Measurements from ENCODE around the gene CDK9. TPM values are rescaled to one million over a fixed set of nuclear protein-coding genes. Genes with fewer than 3 reads are reported as not detected.

Gene CDK9
- polyA plus RNA-seq, 4 donors = 63.5 to 84.3 (median 72.4) TPM

GRCh38 chr9:127801955-127802575 is 16.2 kb downstream of the CDK9 start:
- no peak for DNase-seq (ENCODE audit: low read depth in 4 of 4, low spot score in 2 of 4)

GRCh38 chr9:127802576-127803443 is 17.0 kb downstream of the CDK9 start, which contains the start of gene FPGS:
TSS of gene FPGS (plus strand) at chr9:127802882. CDS start at chr9:127802925, 43 bp downstream.
- peak in 2 of 4 donors; percentile 73 to 79 for DNase-seq (ENCODE audit: low read depth in 4 of 4, low spot score in 2 of 4)

GRCh38 chr9:127803507-127804352 is 17.9 kb downstream of the CDK9 start:
- no peak for DNase-seq (ENCODE audit: low read depth in 4 of 4, low spot score in 2 of 4)

DNA sequence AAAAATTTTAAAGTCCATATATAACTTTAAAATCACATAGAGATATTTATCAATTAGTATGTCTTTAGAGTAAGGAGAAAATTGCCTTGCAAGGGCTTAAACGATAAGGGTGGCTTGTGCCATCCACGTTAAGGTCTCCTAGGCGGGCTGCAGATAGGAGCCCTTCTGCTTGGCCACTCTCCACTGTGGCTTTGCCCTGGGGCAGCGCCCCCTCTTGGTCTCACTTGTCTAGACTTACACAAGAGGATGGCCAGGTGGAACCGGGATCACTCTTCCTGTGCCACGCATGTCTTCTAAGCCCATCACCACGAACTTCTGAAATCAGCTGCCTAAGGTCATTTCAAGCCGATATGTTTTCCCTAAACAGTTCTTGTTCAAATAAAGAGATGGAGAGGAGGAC is 19.8 kb downstream of the CDK9 start:
- DNase-seq (ENCODE audit: low read depth in 4 of 4, low spot score in 2 of 4) = no peak

GRCh38 chr9:127806871-127807270 is 21.0 kb downstream of the CDK9 start:
- no peak for DNase-seq (ENCODE audit: low read depth in 4 of 4, low spot score in 2 of 4)

DNA sequence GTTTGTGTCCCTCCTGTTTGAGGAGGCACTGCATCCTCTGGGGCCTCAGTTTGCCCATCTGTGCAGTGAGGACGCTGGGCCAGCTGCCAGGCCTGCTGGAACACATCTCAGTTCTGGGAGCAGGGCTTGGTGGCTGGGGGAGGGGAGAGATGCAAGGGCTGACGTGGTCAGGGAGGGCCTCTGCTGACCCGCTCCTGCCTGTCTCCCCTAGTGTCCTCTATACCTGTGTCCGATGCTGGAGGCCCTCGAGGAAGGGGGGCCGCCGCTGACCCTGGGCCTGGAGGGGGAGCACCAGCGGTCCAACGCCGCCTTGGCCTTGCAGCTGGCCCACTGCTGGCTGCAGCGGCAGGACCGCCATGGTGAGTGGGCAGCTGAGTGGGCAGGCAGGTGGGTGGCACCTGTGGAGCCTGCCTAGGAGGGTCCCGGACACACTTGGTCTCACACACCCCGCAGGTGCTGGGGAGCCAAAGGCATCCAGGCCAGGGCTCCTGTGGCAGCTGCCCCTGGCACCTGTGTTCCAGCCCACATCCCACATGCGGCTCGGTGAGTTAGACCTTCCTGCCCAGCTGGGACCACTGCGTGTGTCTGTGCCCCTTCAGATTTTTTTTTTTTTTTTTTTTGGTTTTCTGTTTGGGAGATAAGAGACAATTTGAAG is 22.6 kb downstream of the CDK9 start:
- no peak for DNase-seq (ENCODE audit: low read depth in 4 of 4, low spot score in 2 of 4)

DNA sequence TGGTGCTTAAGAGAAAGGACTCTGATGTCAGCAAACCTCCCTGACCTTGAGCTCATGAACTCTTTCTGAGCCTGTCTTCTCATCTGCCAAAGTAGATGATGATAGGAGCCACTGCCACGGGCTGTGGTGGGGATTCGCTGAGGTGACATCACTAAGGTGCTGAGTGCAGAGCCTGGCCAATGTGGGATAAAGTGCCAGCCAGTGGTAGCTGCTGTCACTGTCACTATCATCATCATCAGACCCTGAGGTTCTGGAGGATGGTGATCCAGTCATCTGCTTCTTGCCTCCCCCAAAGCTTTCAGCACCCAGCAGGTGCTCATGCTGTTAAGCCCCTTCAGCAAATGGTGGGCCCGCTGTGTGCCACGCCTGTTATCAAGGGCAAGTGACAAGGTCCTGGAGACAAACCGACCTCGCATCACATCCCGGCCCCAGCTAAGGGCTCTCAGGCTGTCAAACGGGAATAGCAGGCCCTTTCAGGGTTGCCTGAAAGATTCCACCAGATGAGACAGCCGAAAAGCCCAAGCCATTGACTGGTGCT is 23.2 kb downstream of the CDK9 start:
- DNase-seq (ENCODE audit: low read depth in 4 of 4, low spot score in 2 of 4) = no peak

- no peak for DNase-seq (ENCODE audit: low read depth in 4 of 4, low spot score in 2 of 4)
These were observed 23.9 kb downstream of the CDK9 start for GRCh38 chr9:127809540-127810377.

DNA sequence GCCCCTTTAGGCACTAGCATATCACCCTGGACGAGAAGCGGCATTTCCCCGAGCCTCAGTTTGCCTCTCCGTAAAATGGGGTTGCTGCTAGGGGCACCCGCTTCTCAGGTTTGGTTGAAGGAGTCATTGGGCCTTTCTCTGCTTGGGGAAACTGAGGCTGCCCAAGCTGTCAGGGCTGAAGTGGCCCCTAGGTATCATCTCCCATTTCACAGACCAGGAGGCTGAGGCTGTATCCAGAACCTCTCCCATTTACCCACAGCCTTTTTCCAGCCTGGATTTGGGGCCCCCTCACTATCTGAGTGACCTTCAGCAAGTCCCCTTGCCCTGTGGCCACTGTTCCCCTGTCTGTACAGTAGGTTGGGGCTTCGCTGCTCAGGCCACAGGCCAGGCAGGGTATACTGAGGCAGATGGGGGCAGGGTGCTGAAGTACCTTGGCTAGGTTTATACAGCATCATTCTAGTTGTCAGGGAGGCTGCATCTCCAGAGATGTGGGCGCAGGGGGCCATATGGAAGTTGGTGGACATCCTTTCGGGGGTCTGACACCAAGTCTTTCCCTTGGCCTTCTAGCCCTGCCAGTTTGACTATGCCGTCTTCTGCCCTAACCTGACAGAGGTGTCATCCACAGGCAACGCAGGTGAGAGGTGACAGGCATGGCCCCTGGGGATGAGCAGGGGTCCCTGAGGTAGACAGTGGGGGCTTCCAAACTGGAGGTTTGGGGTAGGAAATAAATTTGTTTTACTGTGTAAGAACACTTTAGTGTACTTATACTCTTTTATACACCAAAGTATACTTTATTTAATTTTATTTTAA is 24.7 kb downstream of the CDK9 start:
- no peak for DNase-seq (ENCODE audit: low read depth in 4 of 4, low spot score in 2 of 4)

DNA sequence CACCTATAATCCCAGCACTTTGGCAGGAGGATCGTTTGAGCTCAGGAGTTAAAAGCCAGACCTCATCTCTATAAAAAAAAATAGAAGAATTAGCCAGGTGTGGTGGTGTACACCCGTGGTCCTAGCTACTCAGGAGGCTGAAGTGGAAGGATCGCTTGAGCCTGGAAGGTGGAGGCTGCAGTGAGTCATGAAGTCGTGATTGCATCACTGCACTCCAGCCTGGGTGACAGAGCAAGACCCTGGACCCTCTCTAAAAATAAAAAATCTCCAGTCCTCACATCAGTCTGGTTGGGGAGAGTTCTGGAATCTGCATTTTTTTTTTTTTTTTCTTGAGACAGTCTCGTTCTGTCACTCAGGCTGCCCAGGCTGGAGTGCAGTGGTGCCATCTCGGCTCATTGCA is 26.2 kb downstream of the CDK9 start:
- no peak for DNase-seq (ENCODE audit: low read depth in 4 of 4, low spot score in 2 of 4)

- DNase-seq (ENCODE audit: low read depth in 4 of 4, low spot score in 2 of 4) = no peak
These were observed 27.3 kb downstream of the CDK9 start for GRCh38 chr9:127812936-127813675.

- no peak for DNase-seq (ENCODE audit: low read depth in 4 of 4, low spot score in 2 of 4)
These were observed 27.9 kb downstream of the CDK9 start for GRCh38 chr9:127813686-127814226.

DNA sequence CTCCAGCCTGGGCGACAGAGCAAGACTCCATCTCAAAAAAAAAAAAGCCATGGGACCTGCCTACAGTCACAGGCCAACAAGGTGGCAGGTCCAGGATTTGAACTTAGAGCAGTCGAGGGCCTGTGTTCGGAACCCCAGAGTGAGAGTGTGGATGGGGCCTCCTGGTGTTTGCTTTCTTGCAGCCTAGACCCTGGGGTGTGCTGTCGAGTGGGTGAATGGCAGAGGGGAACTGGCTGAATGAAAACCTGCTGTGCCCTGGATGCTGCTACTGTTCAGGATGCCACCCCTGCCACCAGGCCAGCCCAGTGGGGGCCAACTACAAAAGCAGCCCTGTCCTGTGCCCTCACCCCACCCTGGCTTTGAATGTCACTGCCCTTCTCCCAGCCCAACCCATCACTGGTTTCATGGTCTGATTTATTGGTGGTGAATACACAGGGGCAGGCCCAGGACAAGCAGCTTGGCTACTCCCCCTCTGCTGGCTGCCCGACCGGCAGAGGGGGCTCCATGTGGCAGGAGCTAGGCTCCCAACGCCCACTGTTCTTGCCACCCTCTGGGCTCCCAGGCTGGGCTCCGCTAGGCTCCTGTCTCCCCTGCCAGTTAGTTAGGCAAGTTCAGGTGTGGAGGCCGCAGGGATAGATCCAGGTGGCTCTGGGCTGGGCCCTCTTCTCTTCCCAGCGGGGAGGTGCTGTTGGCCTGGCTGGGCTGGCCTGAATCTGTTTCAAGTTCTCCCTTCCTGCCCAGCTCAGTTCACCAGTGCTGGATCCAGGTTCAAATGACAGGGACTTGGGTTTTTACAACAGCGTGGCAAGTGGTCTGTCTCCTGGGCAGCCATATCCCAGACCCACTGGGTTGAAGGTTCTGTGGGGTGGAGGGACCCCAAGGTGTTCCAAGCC is 29.0 kb downstream of the CDK9 start:
- DNase-seq (ENCODE audit: low read depth in 4 of 4, low spot score in 2 of 4) = no peak

DNA sequence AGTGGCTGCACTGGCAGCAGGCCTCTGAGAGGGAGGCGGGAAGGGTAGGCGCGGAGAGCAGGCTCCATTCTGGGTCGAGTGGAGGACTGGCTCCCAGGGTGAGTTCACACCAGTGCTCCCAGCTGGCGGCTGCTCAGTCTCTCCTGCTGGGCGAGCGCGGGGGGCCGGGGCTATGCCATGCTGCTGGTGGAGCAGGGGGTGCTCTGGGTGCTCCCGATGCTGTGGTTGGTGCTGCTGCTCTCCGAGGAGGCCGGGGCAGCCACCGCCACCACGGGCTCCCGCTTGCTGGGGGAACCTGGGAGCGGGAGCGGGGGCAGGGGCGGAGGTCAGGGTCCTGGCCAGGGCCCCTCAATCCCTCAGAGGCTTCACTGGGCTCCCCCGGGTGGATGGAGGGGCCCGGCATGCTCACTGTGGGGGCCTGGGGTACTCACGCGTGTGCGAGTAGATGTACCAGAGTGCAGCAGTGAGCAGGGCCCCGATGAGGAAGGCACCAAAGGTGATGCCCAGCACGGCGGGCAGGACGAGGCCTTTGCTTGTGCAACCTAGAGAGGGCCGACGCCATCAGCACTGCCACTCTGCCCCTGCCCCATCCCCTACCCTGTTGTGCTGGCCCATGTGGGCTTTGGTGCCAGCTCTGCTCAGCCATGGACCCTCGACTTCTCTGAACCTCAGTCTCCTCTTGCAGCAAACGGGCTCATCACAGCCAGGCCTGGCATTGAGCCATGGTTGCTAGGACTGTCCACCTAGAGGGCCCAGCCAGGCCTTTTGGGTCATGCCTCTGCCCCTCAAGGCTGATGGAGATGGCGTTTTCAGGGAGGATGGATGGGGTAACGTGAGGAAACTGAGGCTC is 29.9 kb downstream of the CDK9 start:
- DNase-seq (ENCODE audit: low read depth in 4 of 4, low spot score in 2 of 4) = no peak

DNA sequence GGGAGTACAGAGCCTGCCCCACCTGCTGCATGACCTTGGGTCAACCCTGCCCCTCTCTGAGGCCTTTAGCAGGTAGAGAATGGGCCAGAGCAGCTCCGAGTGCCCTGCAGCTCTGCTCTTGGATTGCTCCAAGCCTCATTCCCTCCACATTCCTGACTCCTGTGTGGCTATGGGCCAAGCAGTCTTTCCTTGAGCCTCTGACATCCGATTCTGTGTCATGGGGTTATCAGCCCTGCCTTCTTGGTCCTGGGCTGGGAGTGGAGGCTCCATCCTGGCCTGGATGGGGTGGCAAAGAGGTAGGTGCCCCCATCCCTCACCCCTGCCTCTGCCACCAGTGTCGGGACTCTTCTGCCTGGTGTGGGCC is 30.5 kb downstream of the CDK9 start:
- DNase-seq (ENCODE audit: low read depth in 4 of 4, low spot score in 2 of 4) = no peak

- DNase-seq (ENCODE audit: low read depth in 4 of 4, low spot score in 2 of 4) = no peak
These were observed 30.9 kb downstream of the CDK9 start for GRCh38 chr9:127816728-127817127.
